22Rv1 (cell line): Measurements from ENCODE around the gene RCBTB1.

Source experiments
- CTCF ChIP-seq: fragments of 450-650 bp; IDR thresholded peaks from 2 replicates; pipeline ENCODE4 v1.5.1; 2017; ENCODE audit warnings: mild to moderate bottlenecking
- ZFX ChIP-seq: fragments of 450-650 bp; IDR thresholded peaks from 2 replicates; pipeline ENCODE4 v1.6.1; 2017; ENCODE audit warnings: antibody characterized with exemption, borderline replicate concordance

- TF ChIP-seq CTCF (no peak), ZFX (no peak)
Observed at GRCh38 chr13:49516467-49516866, 68.9 kb downstream of the RCBTB1 start.
